ENCODE results near the gene ARHGEF10L. TPM values are rescaled to one million over a fixed set of nuclear protein-coding genes. Genes with fewer than 3 reads are reported as not detected.

ARHGEF10L gene
- total RNA-seq, 1 donor from 2014 or later, result 20.3 TPM

- H3K27ac ChIP-seq, result no peak overlapping the region
- TF ChIP-seq EZH2 (IDR thresholded peaks at IDR 0.05), result no peak
- Mint-ChIP-seq H3K36me3 (no peaks in the 10 kb centered on the region), H3K4me1 (peaks cover 47% of the 10 kb centered on the region), H3K27me3 (ENCODE audit: insufficient read depth, low read depth) (peaks cover 23% of the 10 kb centered on the region), H3K4me3 (no peak overlapping the region), H3K27ac (peak overlapping the region; percentile 80), H3K9me3 (no peaks in the 10 kb centered on the region)
- H3K9ac ChIP-seq, result no peak overlapping the region
- peak; percentile 6 for DNase-seq (ENCODE audit: low spot score)
- H3K36me3 ChIP-seq, result no peaks in the 10 kb centered on the region
- no peak overlapping the region for H3K4me2 ChIP-seq
- peaks cover 13% of the 10 kb centered on the region for H3K4me1 ChIP-seq
- peaks cover 4% of the 10 kb centered on the region for H3F3A ChIP-seq (ENCODE audit: low read depth)
- no peaks in the 10 kb centered on the region for H3K27me3 ChIP-seq
- no peak overlapping the region for H3K4me3 ChIP-seq
- H3K79me2 ChIP-seq (ENCODE audit: low read depth), result no peaks in the 10 kb centered on the region
- H4K20me1 ChIP-seq (ENCODE audit: low read depth), result no peaks in the 10 kb centered on the region
- H3K9me3 ChIP-seq (ENCODE audit: low read depth), result no peaks in the 10 kb centered on the region
- peak overlapping the region; percentile 50 for H2AFZ ChIP-seq (replicated peaks)
These were observed 7.6 kb upstream of the ARHGEF10L start for GRCh38 chr1:17531682-17532487.

- Histone ChIP-seq H3K79me2 (ENCODE audit: low read depth) (no peaks in the 10 kb centered on the region), H3K9me3 (ENCODE audit: low read depth) (no peaks in the 10 kb centered on the region), H3K27me3 (no peaks in the 10 kb centered on the region), H3F3A (ENCODE audit: low read depth) (peaks cover 14% of the 10 kb centered on the region), H3K4me1 (peaks cover 8% of the 10 kb centered on the region), H2AFZ (replicated peaks) (no peak overlapping the region), H3K36me3 (no peaks in the 10 kb centered on the region), H4K20me1 (ENCODE audit: low read depth) (no peaks in the 10 kb centered on the region), H3K4me2 (no peak overlapping the region), H3K4me3 (no peak overlapping the region), H3K9ac (no peak overlapping the region), H3K27ac (no peak overlapping the region)
- no peak for DNase-seq (ENCODE audit: low spot score)
- Mint-ChIP-seq H3K27ac (no peak overlapping the region), H3K27me3 (ENCODE audit: insufficient read depth, low read depth) (peaks cover 23% of the 10 kb centered on the region), H3K4me1 (peaks cover 46% of the 10 kb centered on the region), H3K4me3 (no peak overlapping the region), H3K9me3 (no peaks in the 10 kb centered on the region), H3K36me3 (no peaks in the 10 kb centered on the region)
- TF ChIP-seq EZH2 (IDR thresholded peaks at IDR 0.05), result no peak
These were observed 6.3 kb upstream of the ARHGEF10L start for GRCh38 chr1:17533201-17533600.

GRCh38 chr1:17535300-17535936, 4.1 kb upstream of the ARHGEF10L start:
- H3K4me3 Mint-ChIP-seq, result no peak overlapping the region
- Histone ChIP-seq H3K4me2 (no peak overlapping the region), H2AFZ (replicated peaks) (no peak overlapping the region), H3K27ac (no peak overlapping the region), H3K27me3 (no peaks in the 10 kb centered on the region), H4K20me1 (ENCODE audit: low read depth) (no peaks in the 10 kb centered on the region), H3K79me2 (ENCODE audit: low read depth) (peaks cover 6% of the 10 kb centered on the region), H3K9me3 (ENCODE audit: low read depth) (no peaks in the 10 kb centered on the region), H3K4me3 (no peak overlapping the region), H3K36me3 (no peaks in the 10 kb centered on the region), H3K9ac (no peak overlapping the region), H3F3A (ENCODE audit: low read depth) (peaks cover 26% of the 10 kb centered on the region), H3K4me1 (peaks cover 18% of the 10 kb centered on the region)
- no peaks in the 10 kb centered on the region for H3K36me3 Mint-ChIP-seq
- H3K27me3 Mint-ChIP-seq (ENCODE audit: insufficient read depth, low read depth), result peaks cover 17% of the 10 kb centered on the region
- TF ChIP-seq CTCF (IDR thresholded peaks at IDR 0.05) (no peak), EZH2phosphoT487 (IDR thresholded peaks at IDR 0.05) (no peak), EZH2 (IDR thresholded peaks at IDR 0.05) (no peak)
- no peaks in the 10 kb centered on the region for H3K9me3 Mint-ChIP-seq
- no peak overlapping the region for H3K27ac Mint-ChIP-seq
- H3K4me1 Mint-ChIP-seq, result peaks cover 51% of the 10 kb centered on the region
- no peak for DNase-seq (ENCODE audit: low spot score)

- Histone ChIP-seq H3K27ac (no peak overlapping the region), H3K4me3 (peak overlapping the region; percentile 61), H3F3A (ENCODE audit: low read depth) (peaks cover 33% of the 10 kb centered on the region), H3K36me3 (no peaks in the 10 kb centered on the region), H3K4me2 (peak overlapping the region; percentile 88), H3K79me2 (ENCODE audit: low read depth) (peaks cover 30% of the 10 kb centered on the region), H3K4me1 (peaks cover 19% of the 10 kb centered on the region), H3K27me3 (no peaks in the 10 kb centered on the region), H4K20me1 (ENCODE audit: low read depth) (peaks cover 21% of the 10 kb centered on the region), H3K9ac (no peak overlapping the region), H3K9me3 (ENCODE audit: low read depth) (no peaks in the 10 kb centered on the region), H2AFZ (replicated peaks) (no peak overlapping the region)
- H3K4me1 Mint-ChIP-seq, result peaks cover 41% of the 10 kb centered on the region
- H3K27me3 Mint-ChIP-seq (ENCODE audit: insufficient read depth, low read depth), result peaks cover 9% of the 10 kb centered on the region
- no peak for DNase-seq (ENCODE audit: low spot score)
- TF ChIP-seq EZH2phosphoT487 (IDR thresholded peaks at IDR 0.05) (no peak), EZH2 (IDR thresholded peaks at IDR 0.05) (no peak), CTCF (IDR thresholded peaks at IDR 0.05) (no peak)
- H3K27ac Mint-ChIP-seq, result peak overlapping the region; percentile 54
- no peaks in the 10 kb centered on the region for H3K9me3 Mint-ChIP-seq
- H3K36me3 Mint-ChIP-seq, result no peaks in the 10 kb centered on the region
- peak overlapping the region; percentile 88 for H3K4me3 Mint-ChIP-seq
These were observed 1.5 kb upstream of the ARHGEF10L start for GRCh38 chr1:17538010-17538409.

Data from neural progenitor cell (in vitro differentiated cells).